Epidermal melanocyte (primary cell): ENCODE data around the gene DOCK7.
A peak's percentile ranks its signal among the peaks of the same experiment; 100 is the strongest.

Experiments used
- DNase-seq: peaks from one replicate; pipeline ENCODE4 v3.0.0; 2011; ENCODE audit warnings: low spot score; ENCODE audit not compliant: insufficient read length

The DOCK7 gene

DNA sequence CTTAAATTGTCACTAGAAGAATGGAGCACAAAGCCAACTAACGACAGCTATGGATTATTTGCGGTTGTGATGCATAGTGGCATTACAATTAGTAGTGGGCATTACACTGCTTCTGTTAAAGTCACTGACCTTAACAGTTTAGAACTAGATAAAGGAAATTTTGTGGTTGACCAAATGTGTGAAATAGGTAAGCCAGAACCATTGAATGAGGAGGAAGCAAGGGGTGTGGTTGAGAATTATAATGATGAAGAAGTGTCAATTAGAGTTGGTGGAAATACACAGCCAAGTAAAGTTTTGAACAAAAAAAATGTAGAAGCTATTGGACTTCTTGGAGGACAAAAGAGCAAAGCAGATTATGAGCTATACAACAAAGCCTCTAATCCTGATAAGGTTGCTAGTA lies 237.9 kb downstream of the DOCK7 start:
- DNase-seq: no peak

DNA sequence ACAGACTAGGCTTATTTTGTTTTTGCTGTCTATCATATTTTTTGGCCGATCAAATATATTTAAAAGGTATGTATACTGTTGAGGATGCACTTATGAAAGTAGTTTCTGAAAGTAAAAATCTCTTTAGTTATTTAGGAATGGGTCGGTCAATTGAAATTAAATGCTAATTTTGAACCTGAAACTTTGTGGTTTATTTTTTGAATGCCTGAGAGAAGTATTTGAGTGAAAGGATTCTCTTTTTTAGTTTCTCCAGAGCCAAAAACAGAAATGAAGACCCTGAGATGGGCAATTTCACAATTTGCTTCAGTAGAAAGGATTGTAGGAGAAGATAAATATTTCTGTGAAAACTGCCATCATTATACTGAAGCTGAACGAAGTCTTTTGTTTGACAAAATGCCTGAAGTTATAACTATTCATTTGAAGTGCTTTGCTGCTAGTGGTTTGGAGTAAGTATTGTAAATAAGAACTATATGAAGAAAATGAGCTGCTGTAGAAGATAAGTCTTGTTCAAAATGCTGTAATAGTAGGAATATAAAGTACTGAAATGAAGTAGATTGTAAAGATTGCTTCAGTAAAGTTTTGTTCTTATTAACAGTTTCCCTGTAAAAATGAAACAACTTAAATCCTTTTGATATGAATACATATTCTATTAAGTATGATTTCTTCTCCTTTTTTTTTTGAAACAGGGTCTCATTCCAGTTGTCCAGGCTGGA lies 239.8 kb downstream of the DOCK7 start:
- DNase-seq: no peak

DNA sequence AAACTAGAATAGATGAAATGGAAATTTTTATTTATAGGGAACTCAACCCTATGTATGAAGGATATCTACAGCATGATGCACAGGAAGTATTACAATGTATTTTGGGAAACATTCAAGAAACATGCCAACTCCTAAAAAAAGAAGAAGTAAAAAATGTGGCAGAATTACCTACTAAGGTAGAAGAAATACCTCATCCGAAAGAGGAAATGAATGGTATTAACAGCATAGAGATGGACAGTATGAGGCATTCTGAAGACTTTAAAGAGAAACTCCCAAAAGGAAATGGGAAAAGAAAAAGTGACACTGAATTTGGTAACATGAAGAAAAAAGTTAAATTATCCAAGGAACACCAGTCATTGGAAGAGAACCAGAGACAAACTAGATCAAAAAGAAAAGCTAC lies 243.5 kb downstream of the DOCK7 start:
- no peak for DNase-seq

DNA sequence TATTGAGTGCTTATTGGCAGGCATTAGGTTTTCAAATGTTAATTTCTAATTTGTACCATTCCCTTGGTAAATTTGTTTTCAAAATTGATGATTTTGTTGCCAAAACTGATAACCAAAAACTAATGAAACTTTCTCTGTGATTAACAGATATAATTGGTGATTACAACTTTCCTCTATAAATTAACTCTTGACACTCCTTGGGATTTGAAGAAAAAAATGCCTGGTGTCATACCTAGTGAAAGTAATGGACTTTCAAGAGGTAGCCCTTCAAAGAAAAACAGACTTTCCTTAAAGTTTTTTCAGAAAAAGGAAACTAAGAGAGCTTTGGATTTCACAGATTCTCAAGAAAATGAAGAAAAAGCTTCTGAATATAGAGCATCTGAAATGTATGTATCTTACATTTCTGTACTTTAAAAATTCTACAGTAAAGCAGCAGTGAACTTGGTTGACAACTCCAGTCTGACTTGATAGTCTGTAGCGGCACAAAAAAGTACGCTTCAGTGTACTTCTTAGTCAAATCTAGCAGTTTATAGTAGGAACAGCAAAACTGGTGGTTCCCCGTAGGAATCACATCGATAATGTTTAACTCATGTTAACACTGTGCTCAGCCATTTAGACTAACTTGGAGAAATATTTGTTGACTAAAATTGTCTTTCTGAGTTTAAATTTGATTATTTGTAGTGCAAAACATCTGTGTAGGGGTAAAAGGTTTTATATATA lies 248.4 kb downstream of the DOCK7 start:
- DNase-seq: no peak

DNA sequence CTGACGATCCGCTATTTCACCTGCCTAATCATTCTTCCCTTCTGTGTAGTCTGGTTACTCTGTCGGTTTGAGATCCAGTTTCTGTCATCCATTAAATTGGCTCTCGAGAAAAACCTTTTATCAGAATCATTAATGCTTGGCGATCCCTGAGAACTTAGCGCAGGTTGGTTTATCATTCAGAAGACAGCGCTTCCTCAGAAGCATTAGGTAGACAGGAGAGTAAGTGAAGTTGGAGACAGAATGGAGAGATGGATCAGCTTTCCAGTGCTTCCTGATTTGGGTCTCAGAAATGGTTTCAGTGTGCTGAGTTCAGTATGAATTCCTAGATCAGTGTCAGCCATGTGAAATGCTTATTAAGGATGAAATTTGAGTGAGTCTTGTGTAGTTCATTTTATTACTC lies 250.0 kb downstream of the DOCK7 start:
- DNase-seq: no peak

DNA sequence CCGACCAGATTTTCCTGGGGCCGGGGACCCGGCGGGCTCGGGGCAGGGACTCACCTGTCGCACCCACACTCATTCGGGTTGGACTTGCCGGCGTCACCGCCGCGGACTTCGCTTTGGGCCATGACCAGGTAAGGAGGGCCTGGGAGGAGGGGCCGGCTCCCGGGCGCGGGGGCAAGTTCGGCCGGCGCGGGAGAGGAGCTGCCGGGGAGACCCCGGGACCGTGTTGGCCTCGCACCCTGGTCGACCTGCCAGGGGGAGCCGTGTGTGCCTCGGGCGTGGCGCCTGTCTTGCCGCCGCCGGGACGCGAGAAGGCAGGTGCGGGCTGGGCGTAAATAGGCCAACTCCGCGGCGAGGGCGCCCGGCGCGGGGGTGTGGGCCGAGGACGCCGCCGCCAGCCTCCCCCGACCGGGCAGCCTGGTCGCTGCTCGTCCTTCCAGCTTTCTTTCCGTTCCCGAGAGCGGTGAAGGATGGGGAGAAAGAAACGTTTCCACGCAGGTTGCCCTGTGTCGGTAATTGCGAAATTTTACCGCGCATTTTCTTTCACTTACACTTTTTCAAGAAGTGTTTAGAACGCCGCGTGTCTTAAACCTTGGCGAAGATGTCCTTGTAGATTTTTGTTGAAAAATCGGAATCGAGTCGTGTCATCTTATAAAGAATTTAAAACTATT lies 250.8 kb downstream of the DOCK7 start:
- no peak for DNase-seq

DNA sequence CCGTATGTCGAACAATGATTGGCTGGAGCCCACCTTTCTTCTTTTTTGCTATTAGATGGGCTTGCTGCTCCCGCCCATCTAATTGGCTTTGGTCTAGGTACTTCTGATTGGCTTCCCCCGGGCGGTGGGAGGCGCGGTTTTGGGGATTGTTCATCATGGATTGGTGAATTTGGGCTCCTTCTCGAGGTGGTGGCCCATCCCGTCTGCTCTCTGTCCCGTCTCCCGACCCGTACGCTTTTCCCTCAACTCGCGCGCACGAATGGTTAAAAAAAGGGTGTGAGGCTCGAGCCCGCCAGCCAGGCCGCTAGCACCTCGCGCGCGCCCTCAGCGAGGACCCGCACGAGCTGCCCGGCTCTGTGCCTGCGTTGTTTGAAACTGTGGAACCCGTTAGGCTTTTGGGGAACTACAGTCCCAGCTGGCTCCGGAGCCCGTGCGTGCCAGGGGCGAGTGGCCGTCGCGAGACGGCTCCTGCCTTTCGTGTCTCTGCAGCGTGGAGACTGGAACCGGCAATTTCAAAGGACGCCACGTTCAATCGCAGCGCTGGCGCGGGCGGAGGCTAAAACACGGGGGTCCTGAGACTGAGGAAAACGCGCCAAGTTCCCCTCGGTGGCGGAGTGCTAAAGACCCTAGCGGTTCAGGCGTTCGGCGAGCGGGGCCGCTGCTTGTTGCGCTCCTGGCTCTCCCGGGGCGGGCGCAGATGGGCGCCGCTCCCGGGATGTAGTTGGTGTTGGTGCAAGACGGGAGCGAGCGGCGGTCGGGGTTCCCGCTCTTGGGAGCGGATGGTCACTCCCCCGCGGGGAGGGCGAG lies 251.5 kb downstream of the DOCK7 start, which contains the start of gene USP1:
Gene USP1 (plus strand): TSS at position 584 of the 807 bp plus-strand sequence. CDS start 2,819 bp downstream, outside the sequence.
- peak; percentile 88 for DNase-seq

DNA sequence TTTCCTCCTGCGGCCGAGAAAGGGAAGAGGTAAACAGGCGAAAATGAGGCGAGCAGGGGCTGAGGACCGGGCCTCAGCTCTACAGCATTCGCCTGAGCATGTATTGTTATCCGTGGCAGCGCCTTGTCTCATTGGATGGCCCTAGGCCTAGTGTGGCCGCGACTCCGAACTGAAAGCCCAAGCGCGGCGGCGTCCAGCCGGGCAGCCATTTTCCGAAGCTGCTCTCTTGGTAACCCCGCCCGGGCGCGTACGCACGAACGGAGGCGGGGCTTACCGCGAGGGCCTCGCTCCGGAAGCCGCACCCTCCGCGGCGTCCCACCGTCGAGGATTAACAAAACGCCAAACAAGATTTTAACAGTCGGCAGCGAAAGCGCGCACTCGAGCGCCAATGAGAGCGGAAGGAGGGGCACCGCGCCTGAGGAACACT lies 252.1 kb downstream of the DOCK7 start:
- no peak for DNase-seq

DNA sequence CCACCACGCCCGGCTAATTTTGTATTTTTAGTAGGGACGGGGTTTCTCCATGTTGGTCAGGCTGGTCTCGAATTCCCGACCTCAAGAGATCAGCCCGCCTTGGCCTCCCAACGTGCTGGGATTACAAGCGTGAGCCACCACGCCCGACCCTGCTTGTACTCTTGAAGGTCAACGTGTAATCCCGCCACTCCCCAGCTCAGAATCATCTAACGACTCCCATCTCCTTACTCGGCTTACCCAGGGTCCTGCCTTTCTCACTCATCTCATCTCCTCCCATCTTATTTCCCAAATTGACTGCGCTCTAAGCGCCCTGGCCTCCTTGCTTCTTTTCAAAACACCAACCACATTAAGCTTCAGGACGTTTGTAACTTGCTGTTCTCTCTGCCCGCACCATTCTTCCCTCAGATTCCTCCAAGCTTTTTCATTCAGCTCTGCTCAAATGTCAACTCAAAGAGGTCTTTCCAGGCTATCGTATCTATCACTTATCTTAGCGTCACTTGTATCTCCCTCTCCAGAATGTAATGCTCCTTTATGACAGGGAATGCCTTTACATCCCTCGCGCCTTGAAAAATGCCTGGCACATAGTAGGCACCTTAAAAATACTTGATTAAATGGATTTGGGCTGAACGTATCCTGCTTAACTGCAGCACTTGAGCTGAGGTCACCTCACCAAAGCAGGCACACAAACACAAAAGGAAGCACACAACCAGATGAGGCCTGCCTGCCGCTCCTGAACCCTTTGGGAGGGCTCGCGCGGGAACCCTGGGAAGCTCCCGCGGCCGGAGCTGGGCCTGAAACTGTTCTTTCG lies 252.8 kb downstream of the DOCK7 start:
- DNase-seq: no peak

DNA sequence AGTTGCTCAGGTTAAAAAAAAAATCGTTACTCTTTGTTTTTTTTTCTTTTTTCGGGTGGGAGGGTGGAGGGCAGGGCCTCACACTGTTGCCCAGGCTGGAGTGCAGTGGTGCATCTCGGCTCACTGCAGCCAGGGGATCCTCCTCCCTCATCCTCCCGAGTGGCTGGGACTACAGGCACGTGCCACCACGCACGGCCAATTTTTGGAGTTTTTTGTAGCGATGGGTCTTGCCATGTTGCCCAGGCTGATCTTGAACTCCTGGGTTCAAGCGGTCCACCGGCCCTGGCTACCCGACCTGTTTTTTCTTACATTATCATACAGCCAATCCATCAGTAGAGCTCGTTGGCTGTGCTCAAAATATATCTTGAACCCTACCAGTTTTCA lies 253.6 kb downstream of the DOCK7 start:
- DNase-seq: no peak

DNA sequence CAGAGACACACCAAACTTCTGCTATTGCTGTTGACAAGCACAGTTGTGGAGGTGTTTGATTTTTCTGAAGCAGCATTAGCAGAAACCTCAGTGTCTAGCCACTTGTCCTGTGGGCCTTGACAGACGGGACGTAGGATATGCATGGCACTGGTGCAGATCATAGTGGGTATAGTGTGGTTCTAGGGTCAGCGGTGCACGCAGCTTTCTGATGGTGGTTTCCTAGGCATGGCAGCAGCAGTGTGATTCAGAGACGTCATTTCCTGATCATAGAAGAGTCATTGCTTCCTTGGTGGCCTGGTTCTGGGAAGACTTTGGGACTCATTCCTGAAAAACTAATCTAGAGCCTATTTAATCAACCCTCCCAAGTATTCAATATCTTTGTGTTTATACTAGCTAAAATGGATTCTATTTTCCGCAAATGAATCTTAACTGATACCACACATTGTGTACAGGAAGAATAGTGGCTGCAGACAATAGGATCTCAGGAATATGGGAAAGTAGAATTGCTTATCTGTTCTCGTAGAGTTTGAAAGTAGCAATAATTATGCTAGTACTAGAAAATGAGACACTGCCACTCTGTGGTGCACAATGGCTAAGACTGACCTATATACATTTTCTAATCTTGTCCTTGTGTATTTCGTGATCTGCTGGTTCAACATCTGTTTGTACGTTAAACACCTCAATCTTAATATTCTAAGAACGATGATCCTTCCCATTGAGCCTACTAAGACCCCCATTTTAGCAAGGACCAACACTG lies 254.1 kb downstream of the DOCK7 start:
- no peak for DNase-seq

DNA sequence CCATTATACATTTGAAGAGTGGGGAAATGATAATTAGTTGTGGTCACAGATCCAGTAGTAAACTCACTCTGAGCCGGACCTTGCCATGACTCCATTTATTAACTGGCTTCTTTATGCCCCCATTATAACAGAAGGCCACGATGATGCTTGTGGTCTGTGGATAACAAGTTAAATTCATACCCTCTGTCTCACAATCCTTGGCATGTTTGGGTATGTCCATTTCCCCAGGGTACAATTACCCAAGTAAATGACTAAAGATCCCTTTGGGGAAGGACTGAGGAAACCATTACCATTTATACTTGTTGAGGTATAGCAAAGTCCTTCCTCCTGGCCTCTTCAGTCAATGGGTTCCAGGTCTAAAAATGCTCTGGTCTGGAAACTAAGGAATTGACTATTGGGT lies 258.6 kb downstream of the DOCK7 start:
- DNase-seq: no peak

DNA sequence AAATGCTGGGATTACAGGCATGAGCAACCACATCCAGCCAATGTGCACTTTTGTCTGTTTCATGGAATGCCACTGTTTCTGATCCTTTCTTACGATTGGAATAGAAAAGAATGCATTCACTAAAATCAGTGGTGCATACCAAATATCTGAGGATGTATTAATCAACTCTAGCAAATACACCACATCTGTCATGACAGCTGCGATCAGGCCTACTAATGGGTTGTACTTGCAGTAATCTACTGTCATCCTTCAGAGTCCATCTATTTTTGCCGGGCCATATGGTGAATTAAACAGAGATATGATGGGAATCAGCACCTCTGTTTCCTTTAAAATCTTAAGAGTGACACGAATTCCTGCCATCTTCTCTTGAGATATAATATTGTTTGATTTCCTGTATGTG lies 259.8 kb downstream of the DOCK7 start:
- DNase-seq: no peak

DNA sequence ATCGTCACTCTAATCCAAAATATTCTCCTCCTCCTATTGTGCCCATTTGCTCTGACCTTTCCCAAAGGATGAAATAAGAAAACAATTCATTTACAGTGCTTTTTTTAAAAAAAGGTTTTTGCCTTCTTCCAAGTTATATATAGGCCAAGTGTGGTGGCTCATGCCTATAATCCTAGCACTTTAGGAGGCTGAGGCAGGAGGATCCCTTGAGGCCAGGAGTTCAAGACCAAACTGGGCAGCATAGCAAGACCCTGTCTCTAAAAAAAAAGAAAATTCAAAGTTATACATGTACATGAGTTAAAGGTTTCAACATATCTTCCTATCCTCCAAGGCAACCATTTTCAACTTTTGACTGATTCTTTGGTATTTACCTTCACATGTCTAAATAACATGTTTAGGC lies 261.4 kb downstream of the DOCK7 start:
- no peak for DNase-seq

DNA sequence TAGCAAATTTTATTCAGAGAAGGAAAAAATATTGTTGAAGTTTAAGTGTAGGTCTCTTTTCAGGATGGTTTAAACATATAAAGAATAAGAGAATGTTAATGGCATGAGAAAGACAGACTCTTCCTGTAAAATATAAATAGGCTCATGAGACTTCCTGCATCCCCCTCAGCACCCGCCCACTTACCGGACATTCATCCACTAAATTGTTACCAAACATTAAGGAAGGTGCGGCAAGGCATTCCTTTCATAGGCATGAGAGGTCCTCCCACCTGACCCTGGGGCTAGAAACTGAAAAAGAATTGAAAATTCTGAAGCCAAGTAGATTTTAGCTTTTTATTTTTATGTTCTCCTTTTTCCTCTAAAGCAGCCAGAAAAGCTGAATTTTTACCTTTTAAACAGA lies 261.9 kb downstream of the DOCK7 start:
- no peak for DNase-seq

DNA sequence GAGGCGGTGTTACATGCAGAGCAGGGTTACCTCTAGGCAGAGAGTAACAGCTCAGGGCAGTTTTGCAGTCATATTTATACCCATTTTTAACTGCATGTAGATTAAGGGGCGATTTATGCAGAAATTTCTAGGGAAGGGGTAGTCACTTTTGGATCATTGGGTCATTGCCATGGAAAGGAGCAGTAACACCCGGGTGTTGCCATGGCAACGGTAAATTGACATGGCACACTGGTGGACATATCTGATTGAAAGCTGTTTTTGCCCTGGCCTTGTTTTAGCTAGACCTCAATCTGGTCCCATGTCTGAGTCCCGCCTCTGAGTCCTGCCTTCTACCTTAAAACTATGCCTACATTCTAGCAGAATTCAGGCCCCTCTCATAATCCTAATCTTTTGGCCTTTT lies 263.1 kb downstream of the DOCK7 start:
- DNase-seq: no peak

DNA sequence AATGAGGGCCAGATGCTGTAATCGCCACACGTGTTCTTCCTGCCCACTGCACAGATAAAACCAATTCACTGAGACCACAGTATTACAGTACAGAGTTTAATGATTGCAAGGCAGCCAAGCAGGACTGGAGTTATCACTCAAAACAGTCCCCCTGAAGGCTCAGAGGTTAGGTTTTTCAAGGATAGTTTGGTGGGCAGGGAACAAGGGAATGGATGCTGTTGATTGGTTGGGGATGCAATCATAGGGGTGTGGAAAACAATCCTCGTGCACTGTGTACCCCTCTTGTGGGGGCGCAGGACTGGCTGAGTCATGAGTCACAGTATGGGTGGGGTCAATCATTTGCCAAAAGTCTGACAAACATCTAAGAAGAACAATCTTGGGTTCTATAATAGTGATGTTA lies 263.8 kb downstream of the DOCK7 start:
- DNase-seq: no peak

DNA sequence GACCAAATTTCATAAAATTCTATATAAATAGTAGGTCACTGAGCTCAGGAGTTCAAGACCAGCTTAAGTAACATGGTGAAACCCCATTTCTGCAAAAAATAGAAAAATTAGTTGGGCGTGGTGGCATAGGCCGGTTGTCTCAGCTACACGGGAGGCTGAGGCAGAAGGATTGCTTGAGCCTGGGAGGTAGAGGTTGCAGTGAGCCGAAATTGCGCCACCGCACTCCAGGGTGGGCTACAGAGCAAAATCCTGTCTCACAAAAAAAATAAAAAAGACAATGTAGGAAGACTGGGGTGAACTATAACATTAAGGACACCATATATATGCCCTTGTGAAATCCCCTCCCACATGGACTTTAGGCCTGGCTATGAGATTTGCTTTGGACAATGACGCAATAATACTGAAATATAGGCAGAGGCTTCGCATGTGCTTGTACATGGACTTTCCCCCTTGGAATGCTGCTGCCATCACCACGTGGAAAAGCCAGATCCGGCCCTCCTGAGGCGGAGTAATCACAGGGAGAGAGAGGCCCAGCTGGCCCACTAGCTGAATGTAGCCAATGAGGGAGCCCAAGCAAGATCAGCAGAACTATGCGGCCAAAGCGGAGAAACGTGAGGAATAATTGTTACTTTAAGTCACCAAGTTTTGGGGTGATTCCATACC lies 264.5 kb downstream of the DOCK7 start:
- no peak for DNase-seq

DNA sequence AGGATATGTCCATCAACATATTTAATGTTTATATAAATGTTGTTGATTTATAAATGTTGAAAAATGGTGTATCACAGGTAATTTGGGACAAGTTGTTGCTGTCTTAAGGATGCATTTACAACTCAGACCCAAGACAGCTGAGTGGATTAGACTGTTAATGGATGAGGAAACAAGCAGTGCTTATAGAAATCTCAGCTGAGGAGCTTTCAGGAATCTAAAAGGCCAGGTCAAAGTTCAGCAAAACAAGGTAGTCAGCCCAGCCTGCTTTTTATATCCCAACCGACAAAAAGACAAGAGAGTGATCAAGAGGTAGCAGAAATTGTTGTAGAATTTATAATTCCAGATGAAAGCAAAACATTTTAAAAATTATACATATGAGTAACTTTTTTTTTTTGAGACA lies 268.0 kb downstream of the DOCK7 start:
- DNase-seq: no peak
